ENCODE data around the gene SORBS2.
A peak's percentile ranks its signal among the peaks of the same experiment; 100 is the strongest.

SORBS2 gene

DNA sequence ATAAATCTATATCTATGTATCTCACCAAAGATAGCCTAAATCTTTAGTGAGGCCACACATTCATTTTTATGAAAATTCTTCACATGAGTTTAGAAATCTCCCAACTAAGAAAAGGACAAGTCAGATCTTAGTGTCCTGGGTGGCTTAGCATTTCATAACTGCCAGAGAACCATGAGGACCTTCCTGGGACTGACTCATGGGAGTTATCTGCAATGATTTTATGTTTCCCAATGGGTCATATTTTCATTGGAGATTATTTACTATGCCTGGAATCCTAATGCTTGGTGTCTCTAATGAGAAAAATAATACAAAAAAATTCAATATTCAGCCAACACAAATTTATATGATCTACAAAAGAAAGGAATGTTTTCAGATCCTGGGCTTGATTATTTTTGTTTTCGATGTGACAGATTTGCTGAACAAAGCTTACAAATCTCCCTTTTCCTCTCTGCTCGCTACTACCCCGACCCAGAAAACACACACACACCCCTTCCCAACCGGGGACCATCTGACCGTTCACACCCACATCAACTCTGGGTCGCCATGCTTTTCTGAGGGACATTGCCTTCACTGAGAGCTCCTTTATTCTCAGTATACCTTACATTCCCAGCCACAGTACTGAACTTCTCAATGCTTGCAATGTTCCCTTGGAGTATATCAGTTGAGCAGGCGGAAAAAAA lies 40.1 kb downstream of the SORBS2 start:
- no peak for DNase-seq

DNA sequence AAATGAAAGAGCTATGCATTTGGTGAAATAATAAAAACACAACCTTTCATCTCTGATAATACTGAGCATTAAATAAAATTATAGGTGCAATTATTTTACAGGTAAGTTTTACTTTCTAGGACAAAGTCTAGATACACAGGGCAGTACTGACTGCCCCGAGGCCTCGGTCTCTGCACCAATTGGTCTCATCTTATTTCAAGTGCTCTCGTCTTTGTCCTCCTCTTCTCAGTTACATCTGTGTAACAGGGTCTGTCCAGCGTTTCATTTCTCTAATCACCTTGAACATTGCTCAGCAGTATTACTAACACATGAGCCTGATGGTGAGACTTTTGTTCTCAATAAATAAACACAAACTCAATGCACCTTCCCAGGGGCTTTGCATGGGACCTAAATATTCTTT lies 44.5 kb downstream of the SORBS2 start:
- DNase-seq, result no peak

DNA sequence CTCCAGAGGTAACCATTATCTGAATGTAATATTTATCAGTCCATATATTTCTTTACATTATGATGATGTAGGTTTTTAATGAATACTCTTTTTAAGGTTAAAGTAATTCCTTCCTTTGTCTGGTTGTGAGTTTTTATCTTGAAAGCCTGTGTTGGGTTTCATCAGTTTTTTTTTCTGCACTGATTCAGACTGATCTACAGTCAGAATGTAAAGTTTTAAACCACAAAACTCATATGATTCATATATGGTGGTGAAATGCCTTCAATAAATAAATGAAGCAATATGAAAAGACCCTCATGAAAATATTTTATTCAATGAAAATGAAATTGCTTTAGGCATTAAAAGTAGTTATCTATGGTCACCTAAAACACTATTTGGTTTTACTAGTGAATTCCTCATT lies 47.1 kb downstream of the SORBS2 start:
- DNase-seq, result peak; percentile 44

DNA sequence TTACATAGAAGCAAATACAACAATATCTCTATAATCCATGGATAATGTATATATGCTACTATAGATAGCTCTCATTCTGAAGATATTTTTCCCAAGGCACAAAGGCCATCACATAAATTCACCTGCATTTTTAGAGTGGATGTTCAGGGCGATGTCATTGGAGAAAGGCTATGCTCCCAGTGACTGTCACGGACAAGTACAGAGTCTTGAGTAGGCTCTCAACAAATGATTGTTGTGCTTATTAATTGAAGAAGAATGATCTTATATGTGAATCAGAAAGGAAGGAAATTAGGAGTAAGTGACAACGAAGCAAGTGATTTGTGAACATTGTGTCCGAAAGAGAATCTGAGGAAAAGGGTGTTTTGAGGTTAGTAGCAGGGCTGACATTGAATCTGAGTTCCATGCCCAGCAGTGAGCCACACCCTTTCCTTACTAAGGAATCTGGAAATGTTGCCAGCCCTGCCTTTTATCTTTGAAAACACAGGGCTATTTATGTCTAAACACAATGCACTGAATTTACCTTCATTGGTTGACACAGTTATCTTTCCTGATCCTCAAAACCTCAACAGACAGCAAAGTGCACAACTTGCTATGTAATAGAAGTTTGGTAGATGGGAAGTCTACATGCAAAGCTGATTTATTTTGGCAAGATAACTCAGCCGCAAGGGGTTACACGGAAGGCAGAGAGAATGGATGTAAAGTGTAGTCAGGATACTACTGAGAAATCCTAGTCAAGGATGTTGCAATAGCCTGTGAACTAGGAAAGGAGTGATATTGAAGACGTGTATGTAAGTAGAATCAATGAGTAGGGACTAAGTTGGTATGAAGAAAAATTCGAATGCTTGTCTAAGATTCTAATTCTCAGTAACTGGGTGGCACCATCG lies 50.4 kb downstream of the SORBS2 start:
- no peak for DNase-seq

DNA sequence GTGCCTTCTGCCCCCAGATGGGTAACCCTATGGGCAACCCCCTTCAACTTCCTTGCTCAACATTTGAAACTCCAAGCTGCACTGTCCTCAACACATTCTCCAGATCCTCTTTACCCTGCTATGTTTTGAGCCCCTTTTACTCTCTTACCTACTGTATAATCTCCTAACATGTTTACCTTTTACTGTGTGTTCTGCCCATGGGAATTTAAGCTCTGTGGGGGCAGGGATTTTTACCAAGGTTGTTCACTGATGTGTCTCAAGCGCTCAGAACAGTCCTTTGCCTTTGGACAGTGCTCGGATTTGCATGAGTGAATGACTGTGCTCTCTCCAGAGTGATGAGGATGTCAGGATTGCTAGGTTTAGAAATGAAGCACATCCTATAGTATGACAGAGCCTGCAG lies 53.2 kb downstream of the SORBS2 start:
- DNase-seq, result no peak

DNA sequence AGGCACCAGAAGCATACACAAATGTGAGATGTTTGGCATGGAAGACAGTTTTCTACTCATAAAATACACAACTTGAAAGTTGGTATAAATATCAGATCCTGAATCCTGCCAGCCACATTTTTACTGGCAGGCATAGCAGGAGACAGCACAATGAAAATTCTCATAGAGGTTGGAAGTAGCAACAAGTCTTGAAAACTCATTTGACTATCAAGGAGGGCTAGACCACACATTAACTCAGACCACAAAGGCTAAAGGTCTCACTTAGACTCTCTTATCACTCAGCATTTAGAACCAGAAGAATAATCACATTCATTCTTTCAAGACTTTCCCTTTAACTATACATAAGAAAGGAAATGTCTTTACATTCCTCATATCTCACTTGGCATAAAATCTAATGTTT lies 56.5 kb downstream of the SORBS2 start:
- no peak for DNase-seq

DNA sequence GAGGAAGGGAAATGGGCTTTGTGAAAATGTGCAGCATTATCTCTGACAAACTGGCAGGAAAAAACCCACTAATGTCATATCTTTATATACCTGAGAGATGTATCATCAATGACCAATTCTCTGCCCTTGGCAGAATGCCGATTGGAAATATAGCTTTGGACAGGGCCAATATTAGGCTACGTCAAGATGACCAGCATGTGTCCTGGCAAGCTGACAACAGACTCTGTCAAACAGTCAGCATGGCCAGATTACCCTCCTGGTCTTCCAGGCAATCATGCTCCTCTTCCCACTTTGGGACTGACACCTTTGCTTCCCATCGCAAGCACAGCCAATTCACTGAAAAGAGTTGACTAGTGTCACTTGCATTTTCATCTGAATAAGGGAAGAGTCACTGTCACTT lies 57.0 kb downstream of the SORBS2 start:
- no peak for DNase-seq

DNA sequence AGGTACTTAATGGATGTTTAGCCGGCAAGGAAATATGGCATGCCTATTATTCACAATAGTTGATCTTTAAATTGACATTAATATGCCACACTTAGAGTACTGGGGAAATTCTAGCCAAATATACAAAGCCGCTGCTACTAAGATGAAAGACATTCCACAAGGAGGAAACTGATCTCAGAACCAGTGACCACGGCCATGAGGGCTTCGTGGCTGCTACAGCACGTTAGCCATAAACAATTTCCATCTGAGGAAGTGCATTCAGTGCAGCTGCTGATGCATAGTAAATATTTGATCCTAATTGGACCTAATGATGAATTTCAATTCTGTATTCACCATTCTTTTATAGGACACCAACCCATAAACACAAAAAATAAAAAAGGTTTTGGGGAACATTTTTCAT lies 59.1 kb downstream of the SORBS2 start:
- DNase-seq, result no peak

DNA sequence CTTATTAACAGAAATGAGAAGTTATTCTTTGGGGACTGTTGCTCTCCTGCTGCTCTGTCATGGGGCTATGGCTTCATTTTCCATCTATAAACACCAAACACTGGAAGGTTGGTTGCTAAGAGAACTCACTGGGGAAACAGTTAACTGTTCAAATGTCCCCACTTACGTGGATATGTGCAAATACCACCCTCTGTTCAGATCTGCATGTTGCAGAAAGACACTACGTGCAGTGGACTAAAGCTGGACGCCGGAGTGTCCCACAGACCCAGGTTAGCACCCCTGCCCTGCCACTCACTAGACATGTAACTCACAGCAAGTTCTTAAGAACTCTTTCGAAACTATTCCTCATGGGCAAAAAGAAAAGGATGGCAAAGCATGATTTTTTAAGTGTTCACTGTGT lies 62.1 kb downstream of the SORBS2 start:
- no peak for DNase-seq

DNA sequence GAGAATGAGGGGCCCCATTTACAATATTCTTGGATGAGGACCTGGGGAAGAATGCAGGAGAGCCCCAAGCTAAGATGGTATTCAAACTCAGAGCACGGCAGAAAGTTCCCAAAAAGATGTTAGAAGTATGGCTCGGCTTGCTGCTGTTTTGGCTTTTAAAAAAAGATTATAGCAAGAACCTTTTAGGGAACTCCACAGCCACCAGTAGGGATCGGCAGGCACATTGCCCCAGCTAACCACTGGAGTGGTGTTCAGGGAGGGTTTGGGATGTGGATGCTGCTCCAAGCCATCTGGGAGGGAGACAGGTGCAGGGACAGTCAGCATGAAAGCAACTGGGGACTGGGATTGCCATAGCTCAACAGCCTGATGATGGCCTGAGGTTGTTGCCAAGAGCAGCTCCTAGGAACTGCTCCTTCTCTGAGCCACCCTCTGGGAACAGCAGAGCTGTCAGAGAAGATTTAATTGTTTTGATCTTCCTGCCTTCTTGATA lies 63.0 kb downstream of the SORBS2 start:
- no peak for DNase-seq

DNA sequence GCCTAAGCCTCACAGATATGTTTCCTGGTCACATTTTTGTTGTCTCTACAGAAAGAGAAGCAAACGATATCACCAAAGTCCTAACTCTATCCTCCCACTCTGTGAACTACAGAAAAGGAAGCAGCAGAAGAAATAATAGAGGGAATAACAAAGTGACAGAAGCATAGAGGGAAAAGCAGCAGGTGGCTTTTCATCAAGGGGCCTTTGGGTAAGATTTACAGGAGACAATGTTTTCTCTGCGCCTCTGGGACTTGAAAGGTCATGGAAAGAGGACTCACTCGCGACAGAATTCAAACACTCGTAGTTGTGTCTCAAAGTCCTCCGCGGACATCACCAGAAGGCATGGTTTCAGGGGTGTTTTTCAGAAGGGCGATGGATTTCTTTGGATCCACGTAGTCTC lies 66.1 kb downstream of the SORBS2 start:
- no peak for DNase-seq

DNA sequence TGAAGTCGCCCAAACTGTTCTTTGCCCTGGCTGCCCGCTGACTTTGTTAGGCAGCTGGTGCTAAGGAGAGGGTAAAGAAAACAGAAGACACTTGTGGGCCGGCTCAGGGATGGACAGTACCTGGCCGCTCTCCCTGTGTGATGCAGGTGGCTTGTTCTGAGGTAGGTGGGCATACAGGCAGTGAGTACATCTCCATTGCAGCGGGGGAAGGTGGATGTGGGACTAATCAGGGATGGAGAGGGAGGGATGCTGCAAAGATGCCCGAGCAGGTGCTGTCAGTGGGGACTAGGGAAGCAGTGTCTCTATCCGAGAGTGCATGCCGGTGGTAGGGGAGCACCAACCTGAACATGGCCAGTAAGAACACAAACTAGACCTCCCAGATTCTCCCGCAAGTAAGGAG lies 67.0 kb downstream of the SORBS2 start:
- no peak for DNase-seq

DNA sequence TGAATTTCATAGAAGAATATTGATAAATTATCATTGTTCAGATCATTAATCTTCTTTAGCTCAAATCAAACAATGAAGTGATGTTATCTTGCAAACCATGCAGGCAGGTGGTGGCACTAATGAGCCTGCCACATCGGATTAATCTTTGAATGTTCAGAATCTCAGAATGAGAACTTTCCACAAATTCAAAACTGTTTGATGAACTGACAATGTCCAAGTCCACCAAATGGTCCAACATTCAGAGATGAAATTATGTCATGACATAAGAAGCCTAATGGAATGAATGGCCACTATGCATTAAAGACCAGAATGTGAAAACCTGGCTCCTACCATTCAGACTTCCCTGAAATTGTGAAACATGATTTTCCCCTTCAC lies 67.5 kb downstream of the SORBS2 start:
- DNase-seq, result no peak

DNA sequence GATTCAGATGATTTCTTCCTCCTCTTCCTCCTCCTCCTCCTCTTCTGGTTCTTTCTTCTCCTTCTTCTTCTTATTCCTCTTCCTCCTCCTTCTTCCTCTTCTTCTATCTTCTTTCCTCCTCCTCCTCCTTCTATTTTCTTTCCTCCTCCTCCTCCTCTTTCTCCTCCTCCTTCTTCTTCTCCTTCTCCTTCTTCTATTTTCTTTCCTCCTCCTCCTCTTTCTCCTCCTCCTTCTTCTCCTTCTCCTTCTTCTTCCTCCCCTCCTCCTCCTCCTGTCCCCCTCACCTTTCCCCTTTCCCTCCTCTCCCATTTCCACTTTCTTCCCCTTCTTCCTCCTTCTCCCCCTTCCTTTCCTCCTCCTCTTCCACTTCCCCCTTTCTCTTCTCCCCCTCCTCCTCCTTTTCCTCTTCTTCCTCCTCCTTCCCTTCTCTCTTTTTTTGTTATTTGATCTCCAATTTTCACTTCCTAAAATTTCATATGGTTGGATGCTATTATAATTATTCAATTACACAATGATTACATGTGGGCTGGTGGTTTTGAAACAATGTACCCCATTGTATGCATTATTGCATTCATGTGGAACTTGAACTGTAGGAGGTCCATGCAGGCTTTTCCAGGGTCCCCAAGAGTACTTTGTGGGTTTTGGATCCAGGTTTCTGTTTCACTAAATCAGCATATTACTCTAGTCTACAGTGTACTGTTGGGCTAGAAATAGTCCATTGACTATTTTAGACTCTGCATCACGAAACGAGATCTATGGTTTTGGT lies 68.1 kb downstream of the SORBS2 start:
- no peak for DNase-seq

DNA sequence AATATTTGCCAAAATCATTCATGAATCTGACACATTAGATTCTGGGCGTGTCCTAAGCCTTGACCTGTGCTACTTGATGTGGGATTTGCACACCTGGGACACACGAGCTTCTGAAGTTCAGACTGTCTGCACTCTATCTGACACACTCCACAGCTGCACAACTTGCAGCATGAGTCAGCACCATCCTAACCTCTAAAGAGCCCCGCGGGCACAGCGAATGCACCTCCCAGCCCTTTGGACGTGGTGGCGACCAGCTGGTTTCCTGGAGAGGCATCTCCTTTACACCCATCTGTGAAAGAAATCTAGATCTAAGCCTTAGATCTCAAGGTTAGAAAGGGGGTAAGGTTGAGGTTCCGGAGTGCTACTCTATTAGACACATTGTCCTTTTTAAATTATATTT lies 69.2 kb downstream of the SORBS2 start:
- DNase-seq, result no peak

DNA sequence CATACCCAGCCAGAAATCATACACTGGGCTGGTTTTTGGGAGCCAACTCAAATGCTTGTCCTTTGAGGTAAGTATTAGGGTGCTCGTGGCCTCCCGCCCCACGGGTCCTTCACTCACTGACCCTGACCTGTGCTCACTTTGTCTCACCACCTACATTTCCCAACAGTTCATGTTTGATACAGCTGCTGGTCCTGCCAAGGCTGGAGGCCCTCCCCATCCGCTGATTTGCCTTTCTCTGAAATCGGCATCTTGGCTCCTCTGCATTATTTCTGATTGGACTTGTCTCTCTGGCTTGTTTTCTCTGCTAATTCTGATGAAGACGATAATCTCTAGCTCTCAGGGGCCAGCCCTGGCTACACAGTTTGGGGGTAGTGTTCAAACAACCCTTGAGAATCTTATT lies 70.2 kb downstream of the SORBS2 start:
- DNase-seq, result no peak

DNA sequence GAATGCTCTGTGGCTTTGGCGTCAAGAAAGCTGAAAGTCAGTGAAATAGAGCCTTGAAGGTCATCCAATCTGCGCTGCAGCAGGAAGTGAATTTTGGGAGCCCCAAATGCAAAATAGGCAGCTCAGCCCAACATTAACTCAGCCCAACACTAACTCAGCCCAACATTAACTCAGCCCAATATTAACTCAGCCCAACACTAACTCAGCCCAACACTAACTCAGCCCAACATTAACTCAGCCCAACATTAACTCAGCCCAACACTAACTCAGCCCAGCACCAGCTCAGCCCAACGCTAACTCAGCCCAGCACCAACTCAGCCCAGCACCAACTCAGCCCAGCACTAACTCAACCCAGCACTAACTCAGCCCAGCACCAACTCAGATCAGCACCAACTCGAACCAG lies 71.5 kb downstream of the SORBS2 start:
- DNase-seq, result peak; percentile 39

DNA sequence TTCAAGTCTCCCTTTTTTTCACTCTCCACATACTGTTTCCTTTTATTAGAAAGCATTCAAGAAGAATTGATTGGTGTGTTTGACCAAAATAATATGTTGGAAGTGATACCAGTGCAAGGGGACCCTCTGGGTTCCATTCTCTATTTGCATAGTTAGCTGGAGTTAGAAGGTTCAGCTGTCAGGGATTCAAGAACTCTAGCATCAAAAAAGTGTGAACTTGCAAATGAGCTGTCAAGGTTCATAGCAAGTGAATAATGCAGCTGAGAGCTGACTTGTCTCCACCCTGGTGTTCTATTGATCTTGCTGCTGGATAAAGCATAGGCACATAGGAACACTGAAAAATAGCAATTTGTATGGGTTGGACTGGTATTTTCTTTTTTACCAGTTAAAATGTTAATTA lies 73.2 kb downstream of the SORBS2 start:
- no peak for DNase-seq

DNA sequence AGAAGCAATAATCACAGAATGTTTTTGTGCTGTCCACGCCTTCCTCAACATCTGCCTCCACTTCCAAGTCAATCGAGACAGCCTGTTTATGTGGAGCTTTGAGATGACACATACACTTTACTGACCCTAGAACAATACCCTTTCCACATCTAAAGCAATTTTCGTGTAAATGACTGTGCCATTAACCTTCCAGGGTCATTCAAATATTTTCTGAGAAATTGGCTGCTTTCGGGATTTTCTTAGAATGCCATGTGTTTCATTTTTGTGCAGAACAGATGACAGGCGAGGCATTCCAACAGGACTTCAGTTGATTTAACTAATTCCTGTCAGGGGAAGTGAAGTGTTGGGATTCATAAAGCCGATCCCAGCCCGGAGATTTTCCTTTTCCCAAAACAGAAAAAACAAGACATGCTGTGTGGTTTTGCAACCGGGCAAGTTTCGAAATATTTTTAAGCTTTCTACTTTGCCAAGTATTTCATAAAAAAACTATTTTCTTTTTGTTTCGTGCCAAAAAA lies 73.9 kb downstream of the SORBS2 start:
- DNase-seq, result peak; percentile 90

DNA sequence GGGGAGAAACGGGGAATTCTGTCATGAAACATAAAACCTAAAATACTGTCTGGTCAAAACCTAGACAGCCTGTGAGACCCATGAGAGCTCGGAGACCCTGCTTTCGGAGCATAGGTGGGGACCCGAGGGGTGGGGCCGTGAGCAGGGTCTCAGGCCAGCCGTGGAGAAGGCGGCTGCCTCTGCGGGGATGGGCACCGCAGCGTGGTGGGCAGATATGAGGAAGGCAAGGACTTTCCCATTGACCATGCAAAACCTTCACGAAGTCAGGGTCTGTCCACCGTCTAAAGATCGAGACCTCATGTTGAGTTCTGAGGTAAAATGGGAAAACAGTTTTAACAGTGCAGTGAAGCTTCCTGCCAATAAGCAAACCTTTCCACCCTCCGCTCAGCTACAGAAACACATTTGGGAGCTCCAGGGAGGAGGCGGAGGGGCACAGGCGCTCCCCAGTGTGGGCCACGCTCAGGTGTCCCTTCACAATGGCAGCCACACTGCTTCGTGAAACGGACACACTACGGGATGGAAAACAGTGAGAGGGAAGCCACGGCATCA lies 74.4 kb downstream of the SORBS2 start:
- no peak for DNase-seq

DNA sequence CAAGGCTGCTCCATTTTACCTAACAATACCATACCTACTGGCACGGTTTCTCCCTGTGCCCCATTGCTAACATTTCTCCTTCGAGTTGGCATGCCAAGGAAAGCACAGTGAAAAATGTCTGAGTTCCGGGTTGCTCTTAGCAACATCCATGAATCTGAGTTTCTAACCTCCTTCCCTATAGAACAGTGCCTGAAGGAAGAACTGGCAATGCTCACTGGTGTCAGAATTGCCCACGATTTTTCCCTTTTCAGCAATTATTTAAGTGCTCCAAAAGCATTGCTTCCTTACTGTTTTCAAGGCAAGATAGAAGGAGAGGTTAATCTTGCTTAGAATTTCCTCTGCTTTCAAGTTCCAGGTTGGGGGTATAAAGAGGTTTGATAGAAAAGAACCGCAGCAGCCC lies 75.1 kb downstream of the SORBS2 start:
- DNase-seq, result no peak

DNA sequence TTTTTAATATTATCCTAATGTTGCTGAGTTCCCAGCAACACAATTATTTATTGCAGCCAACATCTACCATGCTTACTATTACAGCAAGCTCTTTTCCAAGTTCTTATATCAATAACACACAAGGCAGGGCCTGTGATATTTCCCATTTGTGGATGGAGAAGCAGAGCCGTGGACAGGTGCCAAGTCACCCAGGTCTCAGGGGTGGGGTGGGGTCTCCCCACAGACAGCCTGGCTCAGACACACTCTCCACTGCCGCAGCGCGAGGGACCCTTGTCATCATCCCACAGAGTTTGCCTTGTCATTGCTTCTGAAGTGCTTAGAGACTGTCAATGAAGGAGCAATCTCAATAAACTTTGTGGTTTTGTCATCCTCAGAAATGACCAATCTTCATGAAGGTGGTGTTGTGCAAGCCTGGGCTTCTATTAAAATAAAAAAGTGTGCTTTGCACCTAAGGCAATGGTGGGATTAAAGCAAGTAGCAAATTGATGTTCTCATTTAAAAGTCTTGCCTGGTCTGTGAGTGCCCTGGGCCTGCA lies 76.1 kb downstream of the SORBS2 start:
- DNase-seq, result no peak

DNA sequence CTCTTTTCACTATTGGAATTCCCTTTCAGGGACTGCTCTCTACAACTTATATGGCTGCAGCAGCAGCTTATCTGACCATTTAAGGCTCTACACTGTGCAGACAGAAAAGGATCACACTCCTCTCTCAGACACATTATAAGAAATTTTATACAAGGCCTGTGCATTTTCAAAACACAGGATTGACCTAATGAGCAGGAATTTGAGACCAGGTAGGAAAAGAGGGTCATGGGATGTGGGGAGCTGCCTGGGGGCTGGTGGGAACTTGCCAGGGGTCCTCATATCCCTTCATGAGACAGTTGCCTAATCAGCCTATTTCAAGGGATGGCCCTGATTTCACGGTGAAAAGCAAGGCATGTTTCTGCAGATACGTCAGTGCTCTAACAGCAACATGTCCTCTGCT lies 77.1 kb downstream of the SORBS2 start:
- no peak for DNase-seq
